ENCODE data around the gene HPS3. TPM values are rescaled to one million over a fixed set of nuclear protein-coding genes. Genes with fewer than 3 reads are reported as not detected.
"Not testable (repeated sequence)": the region's sequence is repeated elsewhere in the genome, so short reads cannot be mapped to it uniquely, and the experiment has no call there.

Gene HPS3
- total RNA-seq, 1 donor = 15.8 TPM

- H3K27me3 ChIP-seq (ENCODE audit: insufficient read depth, low read length) = no peaks in the 10 kb centered on the region
- H3K9me3 ChIP-seq (ENCODE audit: low read depth, low read length) = no peaks in the 10 kb centered on the region
- H3K4me1 ChIP-seq (ENCODE audit: insufficient read depth, low read length) = no peaks in the 10 kb centered on the region
- H3K4me3 ChIP-seq (ENCODE audit: low read length) = no peak overlapping the region
These were observed 59.1 kb downstream of the HPS3 start for GRCh38 chr3:149188494-149188893.

GRCh38 chr3:149195221-149195620 lies 65.8 kb downstream of the HPS3 start:
- no peaks in the 10 kb centered on the region for H3K9me3 ChIP-seq (ENCODE audit: low read depth, low read length)
- H3K4me1 ChIP-seq (ENCODE audit: insufficient read depth, low read length) = no peaks in the 10 kb centered on the region
- no peak overlapping the region for H3K4me3 ChIP-seq (ENCODE audit: low read length)
- peaks cover 3% of the 10 kb centered on the region for H3K27me3 ChIP-seq (ENCODE audit: insufficient read depth, low read length)

- H3K9me3 ChIP-seq (ENCODE audit: low read depth, low read length); H3K4me3 ChIP-seq (ENCODE audit: low read length); H3K4me1 ChIP-seq (ENCODE audit: insufficient read depth, low read length); H3K27me3 ChIP-seq (ENCODE audit: insufficient read depth, low read length): not testable (repeated sequence)
These were observed 67.6 kb downstream of the HPS3 start for GRCh38 chr3:149196805-149197592.

GRCh38 chr3:149197669-149198068 lies 68.2 kb downstream of the HPS3 start:
- Histone ChIP-seq H3K4me3 (ENCODE audit: low read length) (no peak overlapping the region), H3K27me3 (ENCODE audit: insufficient read depth, low read length) (peaks cover 3% of the 10 kb centered on the region), H3K4me1 (ENCODE audit: insufficient read depth, low read length) (no peaks in the 10 kb centered on the region), H3K9me3 (ENCODE audit: low read depth, low read length) (no peaks in the 10 kb centered on the region)

- H3K27me3 ChIP-seq (ENCODE audit: insufficient read depth, low read length) = peaks cover 3% of the 10 kb centered on the region
- peaks cover 6% of the 10 kb centered on the region for H3K4me1 ChIP-seq (ENCODE audit: insufficient read depth, low read length)
- H3K4me3 ChIP-seq (ENCODE audit: low read length) = no peak overlapping the region
- no peaks in the 10 kb centered on the region for H3K9me3 ChIP-seq (ENCODE audit: low read depth, low read length)
These were observed 69.2 kb downstream of the HPS3 start for GRCh38 chr3:149198611-149199010.

GRCh38 chr3:149199474-149199873 lies 70.0 kb downstream of the HPS3 start:
- H3K4me3 ChIP-seq (ENCODE audit: low read length) = no peak overlapping the region
- peaks cover 3% of the 10 kb centered on the region for H3K27me3 ChIP-seq (ENCODE audit: insufficient read depth, low read length)
- H3K9me3 ChIP-seq (ENCODE audit: low read depth, low read length) = no peaks in the 10 kb centered on the region
- peaks cover 14% of the 10 kb centered on the region for H3K4me1 ChIP-seq (ENCODE audit: insufficient read depth, low read length)

- Histone ChIP-seq H3K4me1 (ENCODE audit: insufficient read depth, low read length) (peaks cover 14% of the 10 kb centered on the region), H3K27me3 (ENCODE audit: insufficient read depth, low read length) (peaks cover under 1% of the 10 kb centered on the region), H3K9me3 (ENCODE audit: low read depth, low read length) (no peaks in the 10 kb centered on the region), H3K4me3 (ENCODE audit: low read length) (no peak overlapping the region)
These were observed 74.3 kb downstream of the HPS3 start for GRCh38 chr3:149203758-149204157.

- Histone ChIP-seq H3K27me3 (ENCODE audit: insufficient read depth, low read length) (no peaks in the 10 kb centered on the region), H3K4me1 (ENCODE audit: insufficient read depth, low read length) (peaks cover 14% of the 10 kb centered on the region), H3K9me3 (ENCODE audit: low read depth, low read length) (no peaks in the 10 kb centered on the region), H3K4me3 (ENCODE audit: low read length) (no peak overlapping the region)
These were observed 75.1 kb downstream of the HPS3 start for GRCh38 chr3:149204390-149204991.

DNA sequence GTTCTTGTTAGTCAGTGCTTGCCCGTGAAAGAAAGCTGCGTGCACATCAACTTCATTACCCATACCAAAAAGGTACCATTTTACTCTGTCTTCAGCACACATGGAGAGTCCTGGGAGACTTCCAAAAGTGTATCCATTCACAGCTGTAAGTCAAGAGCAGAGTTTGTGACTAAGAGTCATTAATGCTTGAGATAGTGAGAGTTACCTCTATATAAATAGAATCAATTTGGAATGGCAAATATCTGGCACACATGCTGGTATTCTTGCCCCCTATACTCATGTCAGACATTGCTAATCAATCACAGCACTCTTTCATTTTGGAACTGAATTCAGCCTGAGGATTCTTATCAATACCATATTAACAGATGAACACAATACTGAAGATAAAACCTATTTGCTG lies 78.0 kb downstream of the HPS3 start:
- Histone ChIP-seq H3K4me1 (ENCODE audit: insufficient read depth, low read length) (peaks cover 14% of the 10 kb centered on the region), H3K9me3 (ENCODE audit: low read depth, low read length) (no peaks in the 10 kb centered on the region), H3K27me3 (ENCODE audit: insufficient read depth, low read length) (no peaks in the 10 kb centered on the region), H3K4me3 (ENCODE audit: low read length) (no peak overlapping the region)

- Histone ChIP-seq H3K27me3 (ENCODE audit: insufficient read depth, low read length) (no peaks in the 10 kb centered on the region), H3K9me3 (ENCODE audit: low read depth, low read length) (no peaks in the 10 kb centered on the region), H3K4me1 (ENCODE audit: insufficient read depth, low read length) (no peaks in the 10 kb centered on the region), H3K4me3 (ENCODE audit: low read length) (no peak overlapping the region)
These were observed 80.0 kb downstream of the HPS3 start for GRCh38 chr3:149209431-149209830.

DNA sequence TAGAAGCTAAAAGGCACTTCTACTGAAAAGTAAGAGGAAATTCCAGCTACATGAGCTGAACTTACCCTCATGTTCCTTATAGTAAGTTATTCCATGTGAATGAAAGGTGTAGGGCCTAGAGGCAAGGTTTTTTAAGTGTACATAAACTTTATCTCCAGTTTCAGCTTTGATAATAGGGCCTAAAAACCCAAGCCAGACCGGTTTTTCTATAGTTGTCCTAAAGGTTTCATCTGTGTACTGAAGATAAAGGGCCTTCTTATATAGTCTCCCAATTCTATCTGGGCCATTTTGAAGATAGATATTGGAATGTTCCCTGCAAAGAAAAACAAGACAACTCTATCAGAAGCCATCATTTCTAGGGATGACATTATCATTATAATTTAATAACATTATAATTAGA lies 82.9 kb downstream of the HPS3 start:
- Histone ChIP-seq H3K4me1 (ENCODE audit: insufficient read depth, low read length) (no peaks in the 10 kb centered on the region), H3K4me3 (ENCODE audit: low read length) (no peak overlapping the region), H3K27me3 (ENCODE audit: insufficient read depth, low read length) (no peaks in the 10 kb centered on the region), H3K9me3 (ENCODE audit: low read depth, low read length) (no peaks in the 10 kb centered on the region)

DNA sequence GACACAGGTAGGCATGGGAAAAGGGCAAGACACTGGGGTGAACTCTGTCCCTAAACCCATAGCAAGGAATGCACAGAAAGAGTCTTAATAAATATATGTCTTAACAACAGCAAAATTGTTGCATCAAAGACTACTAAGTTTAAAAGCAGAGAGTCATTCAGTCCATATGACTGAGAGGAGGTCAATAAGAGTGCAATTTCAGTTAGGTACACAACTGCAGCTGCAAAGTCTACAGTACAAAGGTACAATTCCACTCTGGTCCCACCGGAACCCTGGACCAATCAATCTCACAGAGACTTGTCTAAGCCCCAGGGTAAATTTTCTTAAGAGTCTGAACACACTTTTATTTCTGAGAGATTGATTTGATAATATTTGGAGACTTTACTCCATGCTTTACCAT lies 85.3 kb downstream of the HPS3 start:
- no peak overlapping the region for H3K4me3 ChIP-seq (ENCODE audit: low read length)
- H3K4me1 ChIP-seq (ENCODE audit: insufficient read depth, low read length) = no peaks in the 10 kb centered on the region
- no peaks in the 10 kb centered on the region for H3K27me3 ChIP-seq (ENCODE audit: insufficient read depth, low read length)
- H3K9me3 ChIP-seq (ENCODE audit: low read depth, low read length) = no peaks in the 10 kb centered on the region

DNA sequence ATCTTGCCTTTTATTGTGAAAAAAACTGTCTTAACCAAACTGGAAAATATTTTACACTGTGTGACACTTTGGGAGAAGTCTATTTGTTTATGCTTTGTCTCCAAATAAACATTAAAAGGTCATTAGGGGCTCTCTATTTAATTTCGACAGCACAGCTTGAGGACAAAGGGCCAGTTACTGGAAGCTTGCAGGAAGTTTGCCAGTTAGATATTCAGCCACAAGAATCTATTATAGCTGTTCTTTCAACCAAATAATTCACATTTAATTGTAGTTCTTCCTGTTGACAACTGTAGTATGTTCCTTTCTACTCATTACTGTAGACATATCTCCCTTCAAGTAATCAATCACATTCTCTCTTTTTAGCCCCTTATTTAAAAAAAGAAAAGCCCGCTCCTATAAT lies 86.1 kb downstream of the HPS3 start:
- no peaks in the 10 kb centered on the region for H3K27me3 ChIP-seq (ENCODE audit: insufficient read depth, low read length)
- H3K9me3 ChIP-seq (ENCODE audit: low read depth, low read length) = no peaks in the 10 kb centered on the region
- H3K4me3 ChIP-seq (ENCODE audit: low read length) = no peak overlapping the region
- no peaks in the 10 kb centered on the region for H3K4me1 ChIP-seq (ENCODE audit: insufficient read depth, low read length)

- no peak overlapping the region for H3K4me3 ChIP-seq (ENCODE audit: low read length)
- no peaks in the 10 kb centered on the region for H3K4me1 ChIP-seq (ENCODE audit: insufficient read depth, low read length)
- H3K9me3 ChIP-seq (ENCODE audit: low read depth, low read length) = no peaks in the 10 kb centered on the region
- H3K27me3 ChIP-seq (ENCODE audit: insufficient read depth, low read length) = no peaks in the 10 kb centered on the region
These were observed 86.9 kb downstream of the HPS3 start for GRCh38 chr3:149216193-149216869.

- Histone ChIP-seq H3K4me1 (ENCODE audit: insufficient read depth, low read length) (no peaks in the 10 kb centered on the region), H3K4me3 (ENCODE audit: low read length) (no peak overlapping the region), H3K27me3 (ENCODE audit: insufficient read depth, low read length) (no peaks in the 10 kb centered on the region), H3K9me3 (ENCODE audit: low read depth, low read length) (no peaks in the 10 kb centered on the region)
These were observed 87.9 kb downstream of the HPS3 start for GRCh38 chr3:149217347-149217746.

Measured in mononuclear cell (primary cell).